GM18517 (cell line): ENCODE results near the gene CWC27.
"Not testable (repeated sequence)": the region's sequence is repeated elsewhere in the genome, so short reads cannot be mapped to it uniquely, and the experiment has no call there.

Source experiments
- ATAC-seq: cut with Tn5 transposase; IDR thresholded peaks from one replicate; pipeline ENCODE4 v1.9.1; 2021; ENCODE audit warnings: mild to moderate bottlenecking, moderate library complexity; ENCODE audit not compliant: unreplicated experiment

Gene CWC27

GRCh38 chr5:64788156-64788555 is 19.4 kb downstream of the CWC27 start:
- no peak for ATAC-seq

DNA sequence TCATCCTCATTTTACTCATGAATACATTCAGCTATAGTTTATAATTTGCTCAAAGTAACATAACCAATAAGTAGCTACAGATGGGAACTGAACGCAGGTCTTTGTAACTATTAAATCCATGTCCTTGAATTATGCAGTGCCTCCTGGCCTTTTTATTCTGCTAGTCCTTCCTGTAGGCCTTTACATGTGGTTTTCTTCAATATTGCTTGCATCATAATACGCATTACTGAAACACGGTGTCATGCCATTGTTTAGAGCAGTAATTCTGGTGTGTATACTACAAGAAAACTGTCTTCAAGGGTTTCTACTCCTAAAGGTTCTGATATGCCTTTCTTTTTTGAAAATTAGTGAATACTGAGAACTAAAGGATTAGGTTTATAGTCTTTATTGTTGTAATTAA is 20.7 kb downstream of the CWC27 start:
- no peak for ATAC-seq

DNA sequence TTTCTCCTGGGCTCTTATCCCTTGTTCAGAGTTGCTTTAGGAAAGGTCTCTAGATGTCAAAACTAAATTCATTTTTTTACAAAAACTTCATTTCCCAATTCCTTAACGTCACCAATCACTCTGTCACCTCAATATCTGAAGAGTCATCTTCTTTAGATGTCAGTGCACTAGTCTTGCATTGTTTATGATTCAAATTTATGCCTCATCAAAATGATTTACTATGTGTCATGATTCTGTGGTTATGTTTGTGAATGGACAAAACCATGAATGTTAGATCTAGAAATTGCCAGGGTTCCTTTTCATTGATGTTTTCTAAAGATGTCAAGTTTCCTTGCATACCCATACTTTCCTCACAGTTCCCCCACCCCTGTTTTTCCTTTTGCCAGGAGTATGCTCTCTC is 21.5 kb downstream of the CWC27 start:
- ATAC-seq = no peak

DNA sequence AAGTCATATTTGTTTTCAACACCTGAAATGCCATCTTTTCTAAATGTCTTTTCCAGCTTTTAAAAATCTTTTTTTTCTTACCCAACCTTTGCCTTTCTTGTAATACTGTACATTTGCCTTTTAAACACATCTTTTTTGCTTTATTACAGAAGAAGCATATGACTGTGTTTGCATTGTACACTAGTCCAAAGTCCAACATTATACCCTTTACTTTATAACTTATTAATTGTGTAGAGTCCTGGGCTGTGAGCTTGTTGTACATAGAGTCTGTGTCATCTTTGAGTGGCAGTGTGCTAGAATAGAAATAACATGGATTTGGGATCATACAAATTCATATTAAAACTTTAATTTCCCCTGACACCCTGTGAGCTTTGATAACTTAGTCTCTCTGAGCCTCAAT is 23.7 kb downstream of the CWC27 start:
- ATAC-seq = no peak

DNA sequence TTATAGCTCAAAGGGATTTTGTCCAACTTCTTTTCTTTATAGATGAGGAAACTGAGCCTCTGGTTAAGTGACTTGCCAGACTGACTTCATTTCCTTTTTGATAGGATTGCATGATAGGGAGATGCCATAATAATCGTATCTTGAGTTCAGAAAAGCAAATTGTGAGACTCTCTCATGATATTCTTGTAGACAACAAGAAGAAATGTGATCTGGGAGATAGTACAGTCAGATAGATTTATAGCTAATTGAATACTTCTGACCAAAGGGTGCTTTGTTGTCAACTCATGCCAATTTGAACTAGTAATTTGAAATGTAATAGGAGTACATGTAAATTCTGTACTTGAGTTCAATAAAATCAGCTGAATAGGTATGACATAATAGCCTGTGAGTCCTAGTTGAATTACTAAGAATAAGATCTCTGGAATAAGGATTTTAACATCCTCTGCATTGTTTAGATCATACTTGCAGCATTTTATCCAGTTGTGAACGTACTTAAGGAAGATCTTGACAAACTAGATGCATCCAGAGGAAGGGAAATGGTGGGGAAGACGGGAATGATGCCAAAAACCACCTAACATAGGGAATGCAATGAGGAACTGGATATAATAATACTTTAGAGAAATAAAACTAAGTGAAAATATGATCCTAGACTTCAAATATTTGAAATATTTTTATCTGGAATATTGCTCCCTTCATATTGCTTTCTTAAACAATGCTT is 25.5 kb downstream of the CWC27 start:
- no peak for ATAC-seq

GRCh38 chr5:64796301-64796700 is 27.6 kb downstream of the CWC27 start:
- no peak for ATAC-seq

DNA sequence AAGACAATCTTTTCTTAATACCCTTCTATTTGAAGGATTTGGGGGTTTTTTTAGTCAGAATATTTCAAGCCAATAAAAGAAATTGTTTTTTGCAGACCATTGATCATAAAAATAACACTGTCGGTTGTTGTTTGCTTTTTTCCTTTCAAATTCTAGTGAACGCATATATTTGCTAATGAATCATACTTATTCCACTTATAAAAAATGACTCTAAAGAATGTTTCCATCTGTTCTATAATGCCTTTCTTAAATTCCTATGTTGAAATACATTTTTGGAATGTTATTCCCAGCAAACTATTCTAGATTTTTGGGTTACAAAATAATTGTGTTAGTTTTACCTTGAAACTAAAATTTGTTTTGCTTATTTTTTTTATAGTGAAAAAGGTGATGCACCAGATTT is 32.2 kb downstream of the CWC27 start:
- no peak for ATAC-seq

GRCh38 chr5:64806537-64806936 is 37.8 kb downstream of the CWC27 start:
- ATAC-seq = no peak

DNA sequence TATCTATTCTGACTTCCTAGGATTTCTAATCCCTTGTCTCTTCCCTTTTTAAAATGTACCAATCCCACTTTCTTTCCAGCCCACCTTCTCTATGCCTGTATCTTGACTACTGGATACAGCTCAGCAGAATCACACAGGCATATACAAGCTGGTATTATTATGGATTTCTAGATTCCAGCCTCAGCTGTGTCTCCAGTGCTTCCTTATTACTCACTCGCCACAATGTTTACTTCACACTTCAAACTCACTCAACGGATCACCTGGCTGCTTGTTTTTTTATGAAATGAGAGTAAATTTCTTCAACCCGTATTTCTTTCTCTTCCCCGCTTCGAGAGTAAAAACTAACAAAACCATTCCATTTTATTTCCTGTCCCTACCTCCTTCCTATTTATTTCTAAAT is 38.8 kb downstream of the CWC27 start:
- no peak for ATAC-seq

GRCh38 chr5:64811050-64811640 is 42.4 kb downstream of the CWC27 start:
- peak; percentile 52 for ATAC-seq

- peak; percentile 96 for ATAC-seq
These were observed 45.3 kb downstream of the CWC27 start for GRCh38 chr5:64814073-64814472.

- no peak for ATAC-seq
These were observed 49.5 kb downstream of the CWC27 start for GRCh38 chr5:64818245-64818644.

DNA sequence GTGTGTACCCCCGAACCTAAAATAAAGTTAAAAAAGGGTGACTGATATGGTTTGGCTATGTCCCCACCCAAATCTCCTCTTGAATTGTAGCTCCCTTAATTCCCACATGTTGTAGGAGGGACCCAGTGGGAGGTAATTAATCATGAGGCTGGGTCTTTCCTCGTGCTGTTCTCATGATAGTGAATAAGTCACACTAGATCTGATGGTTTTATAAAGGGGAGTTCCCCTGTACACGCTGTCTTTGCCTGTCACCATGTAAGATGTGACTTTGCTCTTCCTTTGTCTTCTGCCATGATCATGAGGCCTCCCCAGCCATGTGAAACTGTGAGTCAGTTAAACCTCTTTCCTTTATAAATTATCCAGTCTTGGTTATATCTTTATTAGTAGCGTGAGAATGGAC is 50.6 kb downstream of the CWC27 start:
- not testable (repeated sequence) for ATAC-seq

DNA sequence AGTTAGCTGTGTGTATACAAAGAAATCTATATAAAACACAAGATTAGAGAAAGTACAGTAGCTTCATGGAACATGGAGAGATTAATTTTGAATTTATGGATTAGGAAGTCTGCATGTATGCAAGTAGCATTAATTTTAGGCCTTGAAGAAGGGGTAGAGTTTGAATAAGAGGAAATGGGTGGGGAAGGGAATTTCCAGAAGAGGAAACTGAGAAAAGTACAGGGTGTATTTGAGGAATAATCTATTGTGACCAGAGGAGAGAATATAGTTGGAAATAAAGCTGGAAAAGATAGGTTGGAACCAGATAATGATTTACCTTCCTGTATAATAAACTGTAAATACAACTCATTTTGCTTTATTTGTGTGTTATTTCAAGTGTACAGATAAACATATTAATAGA is 53.6 kb downstream of the CWC27 start:
- no peak for ATAC-seq

- no peak for ATAC-seq
These were observed 57.8 kb downstream of the CWC27 start for GRCh38 chr5:64826541-64826940.

GRCh38 chr5:64827703-64828102 is 59.0 kb downstream of the CWC27 start:
- ATAC-seq = no peak

GRCh38 chr5:64830650-64831049 is 61.9 kb downstream of the CWC27 start:
- not testable (repeated sequence) for ATAC-seq

DNA sequence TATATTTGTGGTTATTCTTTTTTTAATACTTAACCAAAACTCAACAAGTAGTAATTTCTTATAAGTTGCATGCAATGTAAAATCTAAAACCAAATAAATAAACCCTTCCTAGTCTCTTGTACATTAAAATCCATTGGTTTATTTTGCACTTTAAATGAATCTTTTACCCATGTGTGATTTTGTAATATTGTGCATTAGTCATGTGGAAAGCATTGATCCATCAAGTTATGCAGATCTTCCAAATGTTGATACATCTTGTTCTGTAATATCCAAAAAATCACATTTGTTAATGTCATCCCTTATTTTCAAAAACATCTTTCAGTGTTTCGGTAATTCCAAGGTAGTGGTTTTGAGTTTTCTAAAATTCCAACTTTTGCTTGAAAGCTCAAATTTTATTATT is 63.3 kb downstream of the CWC27 start:
- no peak for ATAC-seq

DNA sequence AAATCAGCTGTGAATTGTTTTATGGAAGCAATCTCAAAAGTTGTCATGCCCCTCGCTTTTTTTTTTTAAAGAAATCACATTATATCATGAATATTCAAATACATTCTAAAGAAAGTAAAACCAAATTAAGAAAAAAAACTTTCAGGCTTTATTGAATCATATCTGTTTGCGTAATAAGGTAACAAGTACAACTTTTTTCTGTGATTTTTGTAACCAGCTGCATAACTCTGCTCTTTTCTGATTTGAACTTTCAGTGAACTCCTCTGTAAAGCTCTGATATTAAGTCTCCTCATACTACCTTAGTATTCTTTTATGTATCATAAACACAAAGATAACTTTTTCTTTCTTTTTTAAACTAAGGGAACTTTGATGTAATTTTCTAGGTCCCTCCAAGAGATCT is 65.3 kb downstream of the CWC27 start:
- no peak for ATAC-seq

- ATAC-seq = no peak
These were observed 65.9 kb downstream of the CWC27 start for GRCh38 chr5:64834611-64835010.

DNA sequence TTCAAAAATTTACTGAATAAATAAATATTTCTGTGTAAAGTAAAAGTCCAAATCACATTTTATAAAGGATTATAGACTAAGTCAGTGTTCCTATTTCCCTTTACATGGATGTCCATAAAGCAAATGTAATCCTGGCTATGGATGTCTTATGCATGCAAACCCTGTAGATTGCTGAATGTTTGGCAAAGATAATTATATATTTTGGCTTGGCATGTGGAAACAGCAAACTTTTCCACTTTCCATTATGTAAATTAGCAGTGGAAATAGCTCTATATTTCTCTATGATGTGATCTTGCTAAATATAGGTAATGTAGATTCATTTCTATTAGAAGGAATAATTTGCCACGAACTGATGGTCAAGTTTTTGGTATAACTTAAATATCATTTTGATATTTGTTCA is 66.5 kb downstream of the CWC27 start:
- no peak for ATAC-seq

- no peak for ATAC-seq
These were observed 67.5 kb downstream of the CWC27 start for GRCh38 chr5:64836190-64836755.

DNA sequence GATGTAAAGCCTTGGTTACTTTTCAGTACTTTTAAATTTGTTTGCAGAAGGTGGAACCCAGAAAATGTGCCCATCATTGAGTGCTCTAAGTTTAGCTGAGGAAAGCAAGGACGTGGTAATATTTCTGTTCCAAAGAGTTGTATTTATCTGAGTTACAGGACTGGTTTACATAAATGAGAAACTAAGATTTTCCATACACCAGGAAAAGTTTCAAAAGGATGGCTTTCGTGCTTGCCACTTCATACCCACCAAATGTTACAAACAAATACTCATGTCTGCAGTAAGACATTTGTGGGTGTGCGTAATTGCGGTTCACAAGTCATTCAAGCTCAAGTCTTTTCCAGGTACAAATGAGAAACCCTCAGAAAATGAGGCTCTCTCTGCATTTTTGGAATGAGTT is 68.1 kb downstream of the CWC27 start:
- no peak for ATAC-seq
